Osteocyte (in vitro differentiated cells): ENCODE measurements around the gene YAP1. TPM values are rescaled to one million over a fixed set of nuclear protein-coding genes. Genes with fewer than 3 reads are reported as not detected.

ENCODE experiments used
- DNase-seq: peaks from one replicate; pipeline ENCODE4 v3.0.0; 2021; ENCODE audit warnings: mixed read lengths; ENCODE audit not compliant: unreplicated experiment; ENCODE audit errors: extremely low spot score
- H3K27ac Mint-ChIP-seq: one replicate; pipeline ENCODE4 v1.8.0; 2021; ENCODE audit warnings: mild to moderate bottlenecking, mixed read lengths; ENCODE audit not compliant: unreplicated experiment
- H3K27me3 Mint-ChIP-seq: one replicate; pipeline ENCODE4 v1.8.0; 2021; ENCODE audit warnings: mixed read lengths; ENCODE audit not compliant: unreplicated experiment
- H3K36me3 Mint-ChIP-seq: one replicate; pipeline ENCODE4 v1.8.0; 2021; ENCODE audit warnings: mixed read lengths; ENCODE audit not compliant: unreplicated experiment
- H3K4me1 Mint-ChIP-seq: one replicate; pipeline ENCODE4 v1.8.0; 2021; ENCODE audit warnings: mixed read lengths; ENCODE audit not compliant: unreplicated experiment
- H3K4me3 Mint-ChIP-seq: one replicate; pipeline ENCODE4 v1.8.0; 2021; ENCODE audit warnings: mild to moderate bottlenecking, moderate library complexity, mixed read lengths; ENCODE audit not compliant: unreplicated experiment
- H3K9me3 Mint-ChIP-seq: one replicate; pipeline ENCODE4 v1.8.0; 2021; ENCODE audit warnings: mixed read lengths; ENCODE audit not compliant: unreplicated experiment
- long read RNA-seq: library from polyadenylated mRNA; unstranded; transcript quantifications from one replicate; pipeline ENCODE4 v2.0.0, GENCODE V29; 2021
- total RNA-seq: library from RNA; stranded (reverse); gene quantifications from 2 replicates; pipeline ENCODE4 v1.2.1, GENCODE V29; 2021
- TF ChIP-seq, protein P1 (sequence below): fragments of 200-600 bp; sonication (generic); IDR thresholded peaks from 2 replicates; pipeline ENCODE4 v1.5.0; 2021; ENCODE audit warnings: antibody characterized with exemption, mild to moderate bottlenecking, moderate library complexity

The YAP1 gene
- total RNA-seq = 126 and 128 TPM in 2 replicates
- long read RNA-seq, full-length matches to known transcripts = 4 of 14 reads
- long read RNA-seq, partial matches to known transcripts = 1 of 14 reads
- long read RNA-seq, other reads (novel, unspliced or antisense) = 9 of 14 reads

DNA sequence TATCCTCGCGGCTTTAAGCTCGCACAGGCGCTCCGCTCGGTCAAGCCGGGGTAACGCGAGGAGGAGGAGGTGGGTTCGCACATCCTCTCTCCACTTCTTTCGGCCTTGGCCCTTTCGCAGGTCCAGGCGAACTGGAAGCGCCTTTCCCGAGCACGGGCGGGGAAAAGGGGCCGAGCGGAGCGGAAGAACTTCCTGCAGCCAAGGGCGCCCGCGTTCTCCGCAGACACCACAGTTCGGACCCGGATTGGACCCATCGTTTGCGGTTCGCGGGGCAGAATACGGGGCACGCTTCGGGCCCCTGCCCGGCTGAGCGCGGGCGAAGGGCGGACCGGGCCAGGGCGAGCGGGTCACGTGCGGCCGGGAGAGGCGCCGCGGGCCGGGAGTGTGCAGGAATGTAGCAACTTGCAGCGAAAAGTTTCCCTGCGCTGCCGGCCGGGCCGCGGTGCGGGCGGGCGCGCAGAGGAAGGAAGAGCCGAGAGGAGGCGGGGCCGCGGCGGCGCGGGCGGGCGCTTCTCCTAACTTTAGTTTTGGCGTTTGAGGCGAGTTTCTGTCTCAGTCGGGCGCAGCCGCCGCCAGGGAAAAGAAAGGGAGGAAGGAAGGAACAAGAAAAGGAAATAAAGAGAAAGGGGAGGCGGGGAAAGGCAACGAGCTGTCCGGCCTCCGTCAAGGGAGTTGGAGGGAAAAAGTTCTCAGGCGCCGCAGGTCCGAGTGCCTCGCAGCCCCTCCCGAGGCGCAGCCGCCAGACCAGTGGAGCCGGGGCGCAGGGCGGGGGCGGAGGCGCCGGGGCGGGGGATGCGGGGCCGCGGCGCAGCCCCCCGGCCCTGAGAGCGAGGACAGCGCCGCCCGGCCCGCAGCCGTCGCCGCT is at the start of gene YAP1:
Gene YAP1, plus strand, starts transcription at position 552 of the 865 bp plus-strand sequence. CDS start 402 bp downstream, outside the sequence.
- H3K9me3 Mint-ChIP-seq = no peaks in the 10 kb centered on the region
- TF ChIP-seq, protein P1, sequence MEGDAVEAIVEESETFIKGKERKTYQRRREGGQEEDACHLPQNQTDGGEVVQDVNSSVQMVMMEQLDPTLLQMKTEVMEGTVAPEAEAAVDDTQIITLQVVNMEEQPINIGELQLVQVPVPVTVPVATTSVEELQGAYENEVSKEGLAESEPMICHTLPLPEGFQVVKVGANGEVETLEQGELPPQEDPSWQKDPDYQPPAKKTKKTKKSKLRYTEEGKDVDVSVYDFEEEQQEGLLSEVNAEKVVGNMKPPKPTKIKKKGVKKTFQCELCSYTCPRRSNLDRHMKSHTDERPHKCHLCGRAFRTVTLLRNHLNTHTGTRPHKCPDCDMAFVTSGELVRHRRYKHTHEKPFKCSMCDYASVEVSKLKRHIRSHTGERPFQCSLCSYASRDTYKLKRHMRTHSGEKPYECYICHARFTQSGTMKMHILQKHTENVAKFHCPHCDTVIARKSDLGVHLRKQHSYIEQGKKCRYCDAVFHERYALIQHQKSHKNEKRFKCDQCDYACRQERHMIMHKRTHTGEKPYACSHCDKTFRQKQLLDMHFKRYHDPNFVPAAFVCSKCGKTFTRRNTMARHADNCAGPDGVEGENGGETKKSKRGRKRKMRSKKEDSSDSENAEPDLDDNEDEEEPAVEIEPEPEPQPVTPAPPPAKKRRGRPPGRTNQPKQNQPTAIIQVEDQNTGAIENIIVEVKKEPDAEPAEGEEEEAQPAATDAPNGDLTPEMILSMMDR = no peak

DNA sequence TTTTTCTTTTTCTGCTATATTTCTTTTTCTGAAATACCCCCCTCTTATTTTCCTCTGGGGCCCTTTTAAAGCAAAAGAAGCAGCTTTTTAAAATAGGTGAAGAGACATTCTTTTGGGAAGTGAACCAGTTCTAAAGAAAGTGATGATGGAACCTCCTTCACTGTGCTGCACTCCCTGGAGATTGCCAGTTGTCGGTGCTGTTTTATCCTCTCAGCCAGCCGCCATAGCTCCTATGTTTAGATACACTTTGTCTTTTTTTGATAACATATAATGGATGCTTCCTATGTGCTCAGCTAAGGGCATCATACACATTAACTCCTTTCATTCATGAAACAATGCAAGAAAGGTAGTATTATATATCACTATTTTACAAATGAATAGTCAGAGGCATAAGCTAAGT is 49.0 kb upstream of the YAP1 start:
- Mint-ChIP-seq H3K4me1 (no peaks in the 10 kb centered on the region), H3K4me3 (no peak overlapping the region), H3K27me3 (no peaks in the 10 kb centered on the region), H3K9me3 (no peaks in the 10 kb centered on the region), H3K27ac (no peak overlapping the region), H3K36me3 (peaks cover 4% of the 10 kb centered on the region)
- no peak for DNase-seq
- TF ChIP-seq, protein P1 = peak; percentile 30

More for the DNA sequence above, at the start of gene YAP1:
- peak within 1 kb of the TSS; percentile 99 for H3K4me3 Mint-ChIP-seq
- H3K36me3 Mint-ChIP-seq = peaks cover 10% of the 10 kb centered on the region
- no peaks in the 10 kb centered on the region for H3K27me3 Mint-ChIP-seq
- peak; percentile 95 for DNase-seq
- peaks cover 37% of the 10 kb centered on the region for H3K4me1 Mint-ChIP-seq
- H3K27ac Mint-ChIP-seq = peak within 1 kb of the TSS; percentile 100

DNA sequence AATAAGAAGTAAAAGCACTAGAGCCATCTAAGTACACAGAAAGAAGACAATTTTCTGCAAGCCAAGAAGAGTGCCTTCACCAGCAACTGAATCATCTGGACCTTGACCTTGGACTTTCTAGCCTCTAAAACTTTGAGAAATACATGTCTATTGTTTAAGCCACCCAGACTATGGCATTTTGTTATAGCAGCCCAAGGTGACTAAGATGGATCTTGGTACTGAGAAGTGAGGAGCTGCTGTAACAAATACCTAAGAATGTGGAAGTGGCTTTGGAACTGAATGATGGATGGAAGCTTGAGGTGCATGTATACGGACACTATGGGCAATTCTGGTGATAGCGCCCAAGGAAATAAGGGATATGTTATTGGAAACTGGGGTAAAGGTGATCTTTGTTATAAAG is 48.1 kb upstream of the YAP1 start:
- Mint-ChIP-seq H3K36me3 (peaks cover 4% of the 10 kb centered on the region), H3K27ac (no peak overlapping the region)

DNA sequence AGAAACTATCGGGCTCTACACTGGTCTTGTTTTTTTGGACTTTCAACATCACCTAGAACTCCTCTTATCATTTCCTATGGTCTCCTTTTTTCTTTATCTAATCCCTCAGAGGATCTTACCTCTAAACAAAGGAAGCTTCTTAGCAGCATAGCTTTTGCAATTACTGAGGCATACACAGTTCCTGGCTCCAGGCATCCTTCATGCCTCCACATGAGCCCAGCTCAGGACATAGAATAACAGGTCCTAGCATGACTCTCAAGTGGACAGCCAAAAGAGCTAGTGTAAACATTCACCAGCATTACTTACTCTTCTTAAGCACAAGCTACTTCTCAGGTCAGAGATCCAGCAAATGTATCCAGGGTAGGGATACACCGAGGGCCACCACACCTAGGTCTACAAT is 45.9 kb upstream of the YAP1 start:
- Mint-ChIP-seq H3K9me3 (no peaks in the 10 kb centered on the region), H3K4me3 (no peak overlapping the region), H3K27ac (no peak overlapping the region), H3K36me3 (peaks cover 4% of the 10 kb centered on the region), H3K27me3 (no peaks in the 10 kb centered on the region), H3K4me1 (no peaks in the 10 kb centered on the region)
- no peak for DNase-seq
- TF ChIP-seq, protein P1 = no peak

More for the DNA sequence above, 48.1 kb upstream of the YAP1 start:
- Mint-ChIP-seq H3K27me3 (no peaks in the 10 kb centered on the region), H3K4me1 (no peaks in the 10 kb centered on the region), H3K4me3 (no peak overlapping the region), H3K9me3 (no peaks in the 10 kb centered on the region)
- TF ChIP-seq, protein P1 = no peak
- no peak for DNase-seq

DNA sequence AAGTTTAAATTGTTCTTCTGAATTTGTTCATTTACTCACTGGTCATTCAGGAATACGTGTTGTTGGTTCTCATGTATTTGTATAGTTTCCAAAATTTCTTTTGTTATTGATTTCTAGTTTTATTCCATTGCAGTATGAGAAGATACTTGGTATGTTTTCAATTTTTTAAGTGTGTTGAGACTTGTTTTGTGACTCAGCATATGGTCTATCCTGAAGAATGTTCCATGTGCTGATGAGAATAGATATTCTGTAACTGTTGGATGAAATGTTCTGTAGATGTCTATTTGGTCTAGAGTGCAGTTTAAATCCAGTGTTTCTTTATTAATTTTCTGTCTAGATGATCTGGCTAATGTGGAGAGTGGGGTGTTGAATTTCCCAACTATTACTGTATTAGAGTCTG is 39.5 kb upstream of the YAP1 start:
- Mint-ChIP-seq H3K4me1 (no peaks in the 10 kb centered on the region), H3K27ac (no peak overlapping the region), H3K27me3 (no peaks in the 10 kb centered on the region), H3K4me3 (no peak overlapping the region), H3K9me3 (peaks cover 24% of the 10 kb centered on the region), H3K36me3 (peaks cover 20% of the 10 kb centered on the region)
- no peak for DNase-seq
- TF ChIP-seq, protein P1 = no peak
